GM21526 (cell line): ENCODE results near the gene CHD6.

Experiments
- ATAC-seq: cut with Tn5 transposase; IDR thresholded peaks from one replicate; pipeline ENCODE4 v1.9.1; 2021; ENCODE audit warnings: moderate library complexity; ENCODE audit not compliant: unreplicated experiment, low FRiP score

The CHD6 gene

GRCh38 chr20:41623625-41624375 is 5.6 kb upstream of the CHD6 start:
- no peak for ATAC-seq

- ATAC-seq, result no peak
Measured at GRCh38 chr20:41622584-41622983, 4.4 kb upstream of the CHD6 start.

- ATAC-seq, result no peak
Measured at GRCh38 chr20:41621971-41622370, 3.8 kb upstream of the CHD6 start.

GRCh38 chr20:41621421-41621820 is 3.2 kb upstream of the CHD6 start:
- no peak for ATAC-seq

- ATAC-seq, result no peak
Measured at GRCh38 chr20:41619360-41620100, 1.4 kb upstream of the CHD6 start.

- ATAC-seq, result no peak
Measured at GRCh38 chr20:41618807-41619311, 682 bp upstream of the CHD6 start.

GRCh38 chr20:41617059-41617901 is 897 bp downstream of the CHD6 start:
- peak; percentile 12 for ATAC-seq

GRCh38 chr20:41616228-41616627 is 1.9 kb downstream of the CHD6 start:
- ATAC-seq, result no peak

GRCh38 chr20:41615676-41616075 is 2.5 kb downstream of the CHD6 start:
- ATAC-seq, result no peak

- ATAC-seq, result no peak
Measured at GRCh38 chr20:41615110-41615509, 3.1 kb downstream of the CHD6 start.

GRCh38 chr20:41613321-41613720 is 4.9 kb downstream of the CHD6 start:
- ATAC-seq, result no peak

GRCh38 chr20:41609474-41609873 is 8.7 kb downstream of the CHD6 start:
- no peak for ATAC-seq

- no peak for ATAC-seq
Measured at GRCh38 chr20:41608606-41609005, 9.6 kb downstream of the CHD6 start.

GRCh38 chr20:41607791-41608190 is 10.4 kb downstream of the CHD6 start:
- ATAC-seq, result no peak

- ATAC-seq, result no peak
Measured at GRCh38 chr20:41604002-41604401, 14.2 kb downstream of the CHD6 start.

GRCh38 chr20:41601742-41602141 is 16.4 kb downstream of the CHD6 start:
- ATAC-seq, result no peak

GRCh38 chr20:41600926-41601631 is 17.1 kb downstream of the CHD6 start:
- ATAC-seq, result no peak

GRCh38 chr20:41599699-41600104 is 18.5 kb downstream of the CHD6 start:
- ATAC-seq, result no peak

GRCh38 chr20:41598719-41599118 is 19.5 kb downstream of the CHD6 start:
- no peak for ATAC-seq
